ENCODE measurements around the gene CHD9.
A peak's percentile ranks its signal among the peaks of the same experiment; 100 is the strongest.

Gene CHD9

DNA sequence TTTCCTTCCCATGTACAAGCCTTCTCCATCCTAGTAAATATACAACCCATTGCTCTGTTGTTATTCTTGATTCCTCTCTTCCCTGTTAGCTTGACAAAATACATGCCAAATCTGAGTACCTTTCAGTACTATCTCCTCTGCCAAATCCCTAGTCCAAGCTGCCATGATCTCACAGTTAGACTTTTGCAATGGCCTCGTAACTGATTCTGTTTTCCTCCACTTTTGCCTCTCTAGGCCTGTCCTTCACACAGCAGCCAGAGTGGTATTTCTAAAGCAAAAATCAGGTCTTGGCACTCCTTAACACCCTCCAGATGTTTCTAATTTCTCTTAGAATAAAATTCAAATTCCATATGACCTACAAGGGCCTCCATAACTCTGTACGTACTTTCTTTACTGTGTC, 226.5 kb downstream of the CHD9 start:
- Histone ChIP-seq H3K9me3 (ENCODE audit: control extremely low read depth in 1 of 5, control insufficient read depth in 4 of 5, insufficient read depth in 2 of 5, low read depth in 1 of 5, low read length in 4 of 5) (peaks cover 0 to 5% (median 0%) of the 10 kb centered on the region in 5 experiments), H3K36me3 (ENCODE audit: control insufficient read depth in 4 of 4, insufficient read depth in 4 of 4, low read length in 3 of 4) (peaks cover 20 to 72% (median 40%) of the 10 kb centered on the region in 4 experiments), H3K4me1 (ENCODE audit: control extremely low read depth in 1 of 4, control insufficient read depth in 4 of 4, insufficient read depth in 4 of 4, low read length in 3 of 4) (no peaks in the 10 kb centered on the region), H3K27me3 (replicated peaks in 2 of 5; ENCODE audit: control insufficient read depth in 4 of 5, insufficient read depth in 5 of 5, low read length in 4 of 5) (no peaks in the 10 kb centered on the region), H3K27ac (ENCODE audit: insufficient read depth in 1 of 2, low read depth in 1 of 2, low read length in 2 of 2, poor library complexity in 1 of 2, severe bottlenecking in 2 of 2) (no peak overlapping the region), H3K4me3 (ENCODE audit: control insufficient read depth in 1 of 7, extremely low read depth in 1 of 7, insufficient read depth in 4 of 7, low read depth in 2 of 7, low read length in 6 of 7) (no peak overlapping the region)
- DNase-seq, result no peak
- ChIA-PET CTCF (interaction anchor here (0.6 to 1.4 kb wide), 6 partner anchors 8 to 18 kb away, joined by 3 read pairs; no protein-coding TSS in a partner anchor), POLR2A (no interaction called here)
- WGBS (ENCODE audit: insufficient coverage), result 97% methylated on average over 2 of the region's 2 CpGs

- ChIA-PET POLR2A (no interaction called here), CTCF (interaction anchor here (0.6 to 2.4 kb wide), 7 partner anchors 9 to 1090 kb away, joined by 3 to 7 read pairs (median 3); no protein-coding TSS in a partner anchor)
- Histone ChIP-seq H3K27ac (ENCODE audit: insufficient read depth in 1 of 2, low read depth in 1 of 2, low read length in 2 of 2, poor library complexity in 1 of 2, severe bottlenecking in 2 of 2) (no peak overlapping the region), H3K36me3 (ENCODE audit: control insufficient read depth in 4 of 4, insufficient read depth in 4 of 4, low read length in 3 of 4) (peaks cover 18 to 72% (median 37%) of the 10 kb centered on the region in 4 experiments), H3K27me3 (replicated peaks in 2 of 5; ENCODE audit: control insufficient read depth in 4 of 5, insufficient read depth in 5 of 5, low read length in 4 of 5) (no peaks in the 10 kb centered on the region), H3K4me3 (ENCODE audit: control insufficient read depth in 1 of 7, extremely low read depth in 1 of 7, insufficient read depth in 4 of 7, low read depth in 2 of 7, low read length in 6 of 7) (no peak overlapping the region), H3K4me1 (ENCODE audit: control extremely low read depth in 1 of 4, control insufficient read depth in 4 of 4, insufficient read depth in 4 of 4, low read length in 3 of 4) (no peaks in the 10 kb centered on the region), H3K9me3 (ENCODE audit: control extremely low read depth in 1 of 5, control insufficient read depth in 4 of 5, insufficient read depth in 2 of 5, low read depth in 1 of 5, low read length in 4 of 5) (peaks cover 0 to 5% (median 0%) of the 10 kb centered on the region in 5 experiments)
- DNase-seq, result no peak
- WGBS (ENCODE audit: insufficient coverage), result 100% methylated on average over 2 of the region's 2 CpGs
These were observed 227.1 kb downstream of the CHD9 start for GRCh38 chr16:53281859-53282258.

- peaks cover 0 to 5% (median 0%) of the 10 kb centered on the region in 5 experiments for H3K9me3 ChIP-seq (ENCODE audit: control extremely low read depth in 1 of 5, control insufficient read depth in 4 of 5, insufficient read depth in 2 of 5, low read depth in 1 of 5, low read length in 4 of 5)
- WGBS (ENCODE audit: insufficient coverage), result 96% methylated on average over 4 of the region's 5 CpGs
- ChIA-PET CTCF (interaction anchor here (1.0 to 2.4 kb wide), 3 partner anchors 11 to 1091 kb away, joined by 3 to 7 read pairs (median 3); no protein-coding TSS in a partner anchor), POLR2A (no interaction called here)
- DNase-seq, result no peak
- no peak overlapping the region for H3K4me3 ChIP-seq (ENCODE audit: control insufficient read depth in 1 of 7, extremely low read depth in 1 of 7, insufficient read depth in 4 of 7, low read depth in 2 of 7, low read length in 6 of 7)
- no peaks in the 10 kb centered on the region for H3K27me3 ChIP-seq (replicated peaks in 2 of 5; ENCODE audit: control insufficient read depth in 4 of 5, insufficient read depth in 5 of 5, low read length in 4 of 5)
- peaks cover 18 to 72% (median 37%) of the 10 kb centered on the region in 4 experiments for H3K36me3 ChIP-seq (ENCODE audit: control insufficient read depth in 4 of 4, insufficient read depth in 4 of 4, low read length in 3 of 4)
- no peak overlapping the region for H3K27ac ChIP-seq (ENCODE audit: insufficient read depth in 1 of 2, low read depth in 1 of 2, low read length in 2 of 2, poor library complexity in 1 of 2, severe bottlenecking in 2 of 2)
- H3K4me1 ChIP-seq (ENCODE audit: control extremely low read depth in 1 of 4, control insufficient read depth in 4 of 4, insufficient read depth in 4 of 4, low read length in 3 of 4), result no peaks in the 10 kb centered on the region
These were observed 227.5 kb downstream of the CHD9 start for GRCh38 chr16:53282328-53282727.

- no peaks in the 10 kb centered on the region for H3K9me3 ChIP-seq (ENCODE audit: control extremely low read depth in 1 of 5, control insufficient read depth in 4 of 5, insufficient read depth in 2 of 5, low read depth in 1 of 5, low read length in 4 of 5)
These were observed 228.5 kb downstream of the CHD9 start for GRCh38 chr16:53282975-53283946.

DNA sequence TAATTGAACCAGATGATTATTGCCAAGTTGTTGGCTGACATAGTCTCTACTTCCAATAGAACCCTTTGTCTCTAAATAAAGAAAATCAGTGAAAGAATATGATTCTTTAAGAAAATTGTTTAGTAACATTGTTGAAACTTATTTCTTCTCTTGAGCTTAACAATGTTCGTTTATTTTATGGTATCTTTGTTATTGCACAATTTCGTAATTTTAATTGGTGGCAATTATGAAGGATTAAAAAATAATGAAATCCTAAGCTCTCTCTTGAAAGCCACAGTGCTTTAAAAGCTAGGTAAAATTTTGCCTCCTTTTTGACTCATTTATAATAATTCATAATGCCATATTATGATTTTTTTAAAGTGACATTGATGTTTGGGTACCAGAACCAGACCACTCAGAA, 230.4 kb downstream of the CHD9 start:
- WGBS (ENCODE audit: insufficient coverage), result no CpG with 5 or more reads among the region's 2 CpGs
- Histone ChIP-seq H3K27me3 (replicated peaks in 2 of 5; ENCODE audit: control insufficient read depth in 4 of 5, insufficient read depth in 5 of 5, low read length in 4 of 5) (no peaks in the 10 kb centered on the region), H3K4me3 (ENCODE audit: control insufficient read depth in 1 of 7, extremely low read depth in 1 of 7, insufficient read depth in 4 of 7, low read depth in 2 of 7, low read length in 6 of 7) (no peak overlapping the region), H3K27ac (ENCODE audit: insufficient read depth in 1 of 2, low read depth in 1 of 2, low read length in 2 of 2, poor library complexity in 1 of 2, severe bottlenecking in 2 of 2) (peak overlapping the region in 1 of 2 experiments; percentile 29), H3K36me3 (ENCODE audit: control insufficient read depth in 4 of 4, insufficient read depth in 4 of 4, low read length in 3 of 4) (peaks cover 17 to 79% (median 52%) of the 10 kb centered on the region in 4 experiments), H3K4me1 (ENCODE audit: control extremely low read depth in 1 of 4, control insufficient read depth in 4 of 4, insufficient read depth in 4 of 4, low read length in 3 of 4) (no peaks in the 10 kb centered on the region), H3K9me3 (ENCODE audit: control extremely low read depth in 1 of 5, control insufficient read depth in 4 of 5, insufficient read depth in 2 of 5, low read depth in 1 of 5, low read length in 4 of 5) (no peaks in the 10 kb centered on the region)
- POLR2A ChIA-PET, result no interaction called here
- no peak for DNase-seq
- CTCF ChIA-PET, result interaction anchor here (0.9 to 1.1 kb wide), 2 partner anchors 9 to 15 kb away, joined by 3 read pairs; no protein-coding TSS in a partner anchor

More at GRCh38 chr16:53282975-53283946, 228.5 kb downstream of the CHD9 start:
- Histone ChIP-seq H3K36me3 (ENCODE audit: control insufficient read depth in 4 of 4, insufficient read depth in 4 of 4, low read length in 3 of 4) (peaks cover 14 to 71% (median 37%) of the 10 kb centered on the region in 4 experiments), H3K4me1 (ENCODE audit: control extremely low read depth in 1 of 4, control insufficient read depth in 4 of 4, insufficient read depth in 4 of 4, low read length in 3 of 4) (no peaks in the 10 kb centered on the region), H3K4me3 (ENCODE audit: control insufficient read depth in 1 of 7, extremely low read depth in 1 of 7, insufficient read depth in 4 of 7, low read depth in 2 of 7, low read length in 6 of 7) (no peak overlapping the region), H3K27me3 (replicated peaks in 2 of 5; ENCODE audit: control insufficient read depth in 4 of 5, insufficient read depth in 5 of 5, low read length in 4 of 5) (no peaks in the 10 kb centered on the region), H3K27ac (ENCODE audit: insufficient read depth in 1 of 2, low read depth in 1 of 2, low read length in 2 of 2, poor library complexity in 1 of 2, severe bottlenecking in 2 of 2) (no peak overlapping the region)
- POLR2A ChIA-PET, result no interaction called here
- peak; percentile 31 to 43 (median 33) for DNase-seq
- CTCF ChIA-PET, result interaction anchor here (0.8 to 2.4 kb wide), 6 partner anchors 9 to 1092 kb away, joined by 3 to 7 read pairs (median 4); partner anchors contain the start of gene CHD9
- WGBS (ENCODE audit: insufficient coverage), result no CpG with 5 or more reads among the region's 3 CpGs

DNA sequence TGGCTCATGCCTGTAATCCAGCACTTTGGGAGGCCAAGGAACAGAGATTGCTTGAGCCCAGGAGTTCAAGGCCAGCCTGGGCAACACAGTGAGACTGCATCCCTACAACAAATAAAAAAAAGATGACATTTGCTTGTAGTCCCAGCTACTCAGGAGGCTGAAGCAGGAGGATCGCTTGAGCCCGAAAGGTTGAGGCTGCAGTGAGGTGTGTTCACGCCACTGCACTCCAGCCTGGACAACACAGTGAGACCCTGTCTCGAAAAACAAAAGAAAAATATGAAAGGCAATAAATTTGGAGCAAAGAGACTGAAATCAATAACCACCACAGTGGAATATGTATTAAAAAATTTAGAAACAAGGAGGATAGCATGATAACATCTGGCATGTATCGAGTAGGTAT, 235.7 kb downstream of the CHD9 start:
- Histone ChIP-seq H3K36me3 (ENCODE audit: control insufficient read depth in 4 of 4, insufficient read depth in 4 of 4, low read length in 3 of 4) (peaks cover 19 to 97% (median 71%) of the 10 kb centered on the region in 4 experiments), H3K27me3 (replicated peaks in 2 of 5; ENCODE audit: control insufficient read depth in 4 of 5, insufficient read depth in 5 of 5, low read length in 4 of 5) (no peaks in the 10 kb centered on the region), H3K27ac (ENCODE audit: insufficient read depth in 1 of 2, low read depth in 1 of 2, low read length in 2 of 2, poor library complexity in 1 of 2, severe bottlenecking in 2 of 2) (no peak overlapping the region), H3K4me1 (ENCODE audit: control extremely low read depth in 1 of 4, control insufficient read depth in 4 of 4, insufficient read depth in 4 of 4, low read length in 3 of 4) (no peaks in the 10 kb centered on the region), H3K9me3 (ENCODE audit: control extremely low read depth in 1 of 5, control insufficient read depth in 4 of 5, insufficient read depth in 2 of 5, low read depth in 1 of 5, low read length in 4 of 5) (no peaks in the 10 kb centered on the region), H3K4me3 (ENCODE audit: control insufficient read depth in 1 of 7, extremely low read depth in 1 of 7, insufficient read depth in 4 of 7, low read depth in 2 of 7, low read length in 6 of 7) (no peak overlapping the region)
- 95% methylated on average over 4 of the region's 5 CpGs for WGBS (ENCODE audit: insufficient coverage)
- no peak for DNase-seq
- ChIA-PET POLR2A (no interaction called here), CTCF (interaction anchor here (0.7 to 2.6 kb wide), 5 partner anchors 9 to 36 kb away, joined by 3 to 8 read pairs (median 3); no protein-coding TSS in a partner anchor)

Measured in common myeloid progenitor, CD34-positive (primary cell).